ENCODE data around the gene AQP12B.

The AQP12B gene

DNA sequence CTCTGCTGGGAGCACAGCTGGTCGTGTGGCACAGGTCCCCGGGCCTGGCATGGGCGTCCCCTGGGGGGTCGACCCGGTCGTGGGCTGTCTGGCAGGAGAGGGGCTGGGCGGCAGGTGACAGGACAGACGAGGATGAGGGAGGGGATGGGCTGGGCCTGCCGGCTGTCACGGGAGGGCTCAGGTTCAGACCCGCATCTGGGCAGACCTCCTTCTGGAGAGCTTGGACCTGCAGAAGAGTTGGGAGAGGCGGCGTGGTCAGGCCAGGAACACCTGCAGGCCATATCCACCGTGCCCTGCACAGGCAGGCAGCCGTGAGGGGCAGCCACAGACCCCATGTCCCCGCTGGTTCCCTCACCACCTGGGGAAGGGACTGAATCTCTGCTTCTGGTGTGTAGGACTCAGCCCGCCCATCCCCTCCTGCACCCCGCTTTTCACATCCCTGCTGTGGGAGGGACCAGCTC is 34.5 kb upstream of the AQP12B start:
- TF ChIP-seq, protein P1, sequence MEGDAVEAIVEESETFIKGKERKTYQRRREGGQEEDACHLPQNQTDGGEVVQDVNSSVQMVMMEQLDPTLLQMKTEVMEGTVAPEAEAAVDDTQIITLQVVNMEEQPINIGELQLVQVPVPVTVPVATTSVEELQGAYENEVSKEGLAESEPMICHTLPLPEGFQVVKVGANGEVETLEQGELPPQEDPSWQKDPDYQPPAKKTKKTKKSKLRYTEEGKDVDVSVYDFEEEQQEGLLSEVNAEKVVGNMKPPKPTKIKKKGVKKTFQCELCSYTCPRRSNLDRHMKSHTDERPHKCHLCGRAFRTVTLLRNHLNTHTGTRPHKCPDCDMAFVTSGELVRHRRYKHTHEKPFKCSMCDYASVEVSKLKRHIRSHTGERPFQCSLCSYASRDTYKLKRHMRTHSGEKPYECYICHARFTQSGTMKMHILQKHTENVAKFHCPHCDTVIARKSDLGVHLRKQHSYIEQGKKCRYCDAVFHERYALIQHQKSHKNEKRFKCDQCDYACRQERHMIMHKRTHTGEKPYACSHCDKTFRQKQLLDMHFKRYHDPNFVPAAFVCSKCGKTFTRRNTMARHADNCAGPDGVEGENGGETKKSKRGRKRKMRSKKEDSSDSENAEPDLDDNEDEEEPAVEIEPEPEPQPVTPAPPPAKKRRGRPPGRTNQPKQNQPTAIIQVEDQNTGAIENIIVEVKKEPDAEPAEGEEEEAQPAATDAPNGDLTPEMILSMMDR (IDR thresholded peaks at IDR 0.05): no peak

DNA sequence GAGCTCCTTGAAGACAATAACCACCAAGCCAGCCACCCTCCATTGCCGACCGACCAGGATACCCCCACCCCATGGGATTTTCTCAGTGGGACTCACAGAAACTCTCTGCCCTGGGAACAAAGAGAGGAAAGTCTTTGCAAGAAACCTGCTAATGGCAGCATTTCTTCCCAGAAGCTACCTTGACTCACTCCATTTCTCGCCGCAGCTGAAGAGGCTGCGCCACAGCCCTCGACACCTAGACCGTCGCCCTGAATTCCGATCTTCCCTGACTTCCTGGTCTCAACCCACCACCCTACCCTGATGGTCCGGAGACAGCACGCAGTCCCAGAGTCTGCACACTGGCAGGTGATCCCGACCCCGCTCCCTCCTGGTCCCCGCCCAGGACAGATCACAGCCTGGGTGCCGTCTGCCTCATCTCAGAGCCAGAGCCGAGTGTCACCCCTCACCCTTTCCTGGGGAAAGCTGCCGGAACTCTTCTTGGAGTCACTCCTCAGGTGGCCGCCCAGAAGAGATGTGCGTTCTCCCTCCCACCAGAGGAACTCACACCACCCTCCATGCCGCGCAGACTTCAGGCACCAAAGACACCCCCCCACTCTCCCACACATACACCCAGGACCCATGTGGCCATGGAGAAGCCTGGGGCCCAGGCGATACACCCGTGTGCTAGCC is 33.6 kb upstream of the AQP12B start:
- TF ChIP-seq, protein P1 (IDR thresholded peaks at IDR 0.05): no peak

DNA sequence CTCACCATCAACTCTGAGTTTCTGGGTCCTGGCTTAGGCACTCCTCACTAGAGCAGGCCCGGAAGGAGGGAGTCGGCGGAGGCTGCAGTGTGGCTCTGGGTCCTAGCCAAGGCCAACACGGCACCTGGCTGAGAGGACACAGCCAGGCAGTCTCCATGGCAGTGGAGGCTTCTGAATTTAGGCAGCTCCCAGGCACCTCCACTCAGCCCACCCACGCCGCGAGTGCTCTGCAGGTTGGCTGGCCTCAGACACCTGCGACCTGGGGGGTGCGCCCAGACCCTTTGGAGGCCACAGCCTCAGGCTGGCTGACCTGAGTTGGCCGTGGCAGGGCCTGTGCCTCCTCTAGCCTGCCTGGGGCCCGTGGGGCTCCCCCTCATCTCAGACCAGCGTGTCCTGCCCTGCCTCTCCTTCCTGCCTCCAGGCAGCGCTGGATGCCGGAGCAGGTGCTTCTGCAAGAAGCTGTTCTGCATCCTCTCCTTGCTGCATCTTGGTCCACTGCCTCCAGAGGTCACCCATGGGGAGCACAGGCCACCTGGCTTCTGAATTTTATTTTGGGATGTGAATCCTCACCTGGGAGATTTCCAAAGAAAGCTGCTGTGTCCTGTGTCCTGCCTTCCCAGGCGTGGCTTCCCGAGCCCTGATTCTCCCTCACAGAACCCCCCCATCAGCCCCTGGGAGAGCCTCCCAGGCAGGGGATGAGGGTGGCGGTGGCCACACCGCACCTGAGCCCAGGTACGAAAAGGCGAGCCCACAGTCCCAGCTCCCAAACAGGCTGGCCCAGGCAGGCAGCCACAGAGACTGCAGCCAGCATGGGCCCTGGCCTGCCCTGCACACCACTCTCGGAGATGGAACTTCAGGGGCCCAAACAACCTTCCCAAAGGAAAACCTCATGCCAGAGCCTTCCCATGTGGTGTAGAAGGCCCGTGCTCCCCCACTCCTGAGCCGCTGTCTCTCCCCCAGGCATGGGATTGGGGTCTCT is 32.4 kb upstream of the AQP12B start:
- TF ChIP-seq, protein P1 (IDR thresholded peaks at IDR 0.05): no peak

DNA sequence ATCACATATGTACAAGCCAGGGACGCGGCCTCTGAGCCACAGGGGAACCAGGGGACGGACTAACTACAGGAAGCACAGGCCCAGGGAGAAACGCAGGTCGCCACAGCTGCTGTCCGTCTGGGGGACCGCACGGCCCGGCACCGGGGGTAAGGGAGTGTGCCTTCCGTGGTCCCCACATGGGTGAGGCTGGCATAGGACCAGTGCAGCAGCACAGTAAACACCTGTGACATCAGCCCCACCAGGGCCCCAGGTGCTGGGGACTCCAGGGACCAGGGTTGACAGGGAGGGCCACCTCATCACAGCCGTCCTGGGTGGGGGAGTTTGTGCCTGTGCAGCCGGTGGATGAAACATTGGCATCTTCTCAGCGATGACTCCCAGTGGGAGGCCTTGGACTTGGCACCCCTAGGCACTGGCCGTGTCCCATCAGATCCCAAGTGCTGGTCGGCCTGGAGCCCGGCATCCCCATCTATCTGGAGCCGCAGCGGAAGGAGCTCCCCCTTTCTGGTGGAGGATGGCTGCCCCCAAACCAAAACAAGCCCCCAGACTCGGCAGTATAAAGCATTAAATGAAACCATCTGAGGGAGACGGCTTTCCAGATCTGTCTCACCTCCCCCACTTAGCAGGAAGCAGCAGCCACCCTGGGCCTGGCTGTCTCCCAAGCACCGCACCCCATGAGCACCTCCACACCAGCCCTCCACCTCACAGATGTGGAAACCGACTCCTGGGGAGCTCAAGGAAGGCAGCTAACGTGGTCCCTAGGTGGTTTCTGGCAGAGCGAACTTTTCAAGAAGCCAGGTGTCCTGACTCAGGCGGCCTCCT is 31.5 kb upstream of the AQP12B start:
- TF ChIP-seq, protein P1 (IDR thresholded peaks at IDR 0.05): no peak

DNA sequence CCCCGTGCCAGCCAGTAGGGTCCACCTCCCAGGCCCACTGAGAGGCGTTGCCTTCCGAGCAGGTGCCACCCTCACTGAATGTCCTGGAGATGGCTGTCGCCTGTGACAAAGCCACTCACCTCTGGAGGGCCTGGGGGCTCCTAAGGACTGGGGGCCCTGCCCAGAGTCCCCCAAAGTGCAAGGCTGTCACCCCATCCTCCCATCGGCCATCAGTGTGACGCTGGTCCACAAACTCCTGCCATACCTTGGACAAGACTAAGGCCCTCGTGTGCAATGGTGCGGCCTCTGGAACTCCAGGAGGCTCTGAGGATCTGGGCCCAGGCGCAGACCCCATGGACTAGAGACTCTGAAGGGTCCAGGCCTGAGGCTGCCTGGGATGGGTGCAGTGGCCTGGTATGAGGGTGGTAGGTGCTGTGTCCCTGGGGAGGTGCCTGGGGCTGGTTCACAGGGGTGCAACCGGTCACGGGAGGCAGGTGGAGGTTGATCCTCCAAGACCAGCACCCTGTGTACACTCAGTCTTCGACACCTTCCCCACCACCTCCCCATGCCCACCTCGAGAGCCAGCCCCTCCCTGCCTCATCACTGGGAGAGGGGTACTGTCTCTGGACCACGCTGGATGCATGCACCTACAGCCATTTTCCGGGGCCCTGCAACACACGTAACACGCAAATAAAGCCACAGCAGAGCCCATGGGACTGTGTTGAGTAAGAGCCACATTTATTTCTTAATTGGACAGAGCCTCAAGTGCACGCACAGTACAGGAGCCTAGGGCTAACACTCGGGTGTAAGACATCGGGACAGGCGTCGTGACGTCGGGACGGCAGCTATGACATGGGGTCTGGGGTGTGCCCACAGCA is 30.6 kb upstream of the AQP12B start:
- TF ChIP-seq, protein P1 (IDR thresholded peaks at IDR 0.05): no peak

DNA sequence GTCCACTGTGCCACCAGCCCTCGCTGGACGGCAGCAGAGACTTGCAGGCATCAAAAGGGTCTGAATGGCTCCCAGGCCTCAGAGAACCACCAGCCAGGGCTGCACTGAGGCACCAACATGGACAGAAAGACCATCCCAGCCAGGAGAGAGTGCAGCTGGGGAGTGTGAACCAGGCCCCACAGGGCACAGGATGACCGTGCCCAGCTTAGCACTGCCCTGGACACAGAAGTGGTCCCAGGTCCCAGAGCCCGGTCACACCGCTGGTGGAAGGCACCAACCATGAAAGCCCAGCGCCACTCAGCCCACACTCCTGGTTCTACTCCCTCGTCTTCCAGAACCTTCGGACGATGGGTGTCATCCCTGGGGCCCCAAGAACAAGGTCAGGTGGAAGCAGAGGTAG is 29.4 kb upstream of the AQP12B start:
- TF ChIP-seq, protein P1 (IDR thresholded peaks at IDR 0.05): no peak

All from LNCAP (cell line).